HL-60 (cell line): ENCODE measurements around the gene TFR2.

Source experiments
- DNase-seq, 2 experiments: peaks; one replicate each; pipeline ENCODE4 v3.0.0-alpha.2; 2010 to 2020; ENCODE audit warnings: low read depth in 1 of 2, low spot score in 1 of 2
- H3K27ac ChIP-seq: fragments of 250-450 bp; sonication (Bioruptor Pico); replicated peaks from 2 replicates; pipeline ENCODE4 v1.5.1; 2020; ENCODE audit warnings: mild to moderate bottlenecking, moderate library complexity
- H3K27me3 ChIP-seq: fragments of 250-450 bp; sonication (Bioruptor Pico); 2 replicates; pipeline ENCODE4 v1.5.1; 2021; ENCODE audit warnings: mild to moderate bottlenecking, moderate library complexity; ENCODE audit not compliant: insufficient read depth, poor library complexity, severe bottlenecking
- H3K4me3 ChIP-seq: replicated peaks from 2 replicates; pipeline ENCODE4 v1.5.1; 2011; ENCODE audit warnings: mild to moderate bottlenecking, control low read depth, low read length; ENCODE audit not compliant: insufficient read depth
- GABPA ChIP-seq: IDR thresholded peaks from 2 replicates; pipeline ENCODE4 v1.6.1; 2012; ENCODE audit warnings: low read depth
- POLR2AphosphoS5 ChIP-seq: IDR thresholded peaks from 2 replicates; pipeline ENCODE4 v1.6.1; 2012; ENCODE audit warnings: low read depth
- SPI1 ChIP-seq: IDR thresholded peaks from 2 replicates; pipeline ENCODE4 v1.6.1; 2012; ENCODE audit warnings: low read depth, mild to moderate bottlenecking, borderline replicate concordance
- TF ChIP-seq, protein P1 (sequence below): IDR thresholded peaks from one replicate; pipeline ENCODE4 v1.5.1; 2011; ENCODE audit warnings: low read length, control low read depth, inconsistent platforms; ENCODE audit not compliant: insufficient read depth
- TF ChIP-seq, protein P2 (sequence below): IDR thresholded peaks from 2 replicates; pipeline ENCODE4 v1.6.1; 2012; ENCODE audit warnings: low read depth; ENCODE audit not compliant: insufficient replicate concordance

TFR2 gene

DNA sequence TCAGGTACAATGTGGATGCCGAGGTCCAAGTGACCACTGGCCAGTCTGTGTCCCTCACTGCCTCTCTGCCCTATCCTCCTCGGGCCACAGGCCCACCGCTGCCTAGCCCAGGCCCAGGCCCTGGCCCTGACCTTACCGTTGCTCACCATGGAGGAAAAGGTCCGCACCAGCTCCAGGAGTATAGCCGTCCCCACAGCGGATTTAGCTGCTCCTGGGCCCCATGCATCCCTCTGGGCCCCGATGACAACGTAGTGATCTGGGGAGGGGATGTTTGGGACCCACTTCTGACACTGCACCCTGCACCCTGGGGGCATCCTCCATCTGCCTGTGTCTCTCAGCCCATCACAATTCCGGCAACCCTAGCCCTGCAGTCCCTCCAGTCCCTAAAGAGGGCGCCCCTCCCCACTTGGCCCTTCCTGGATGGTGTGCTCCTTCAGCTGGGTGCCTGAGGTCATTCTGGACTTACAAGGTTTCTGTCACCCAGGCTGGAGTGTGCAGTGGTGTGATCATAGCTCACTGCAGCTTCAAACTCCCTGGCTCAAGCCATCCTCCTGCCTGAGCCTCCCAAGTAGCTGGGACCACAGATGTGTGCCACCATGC lies 12.1 kb downstream of the TFR2 start:
- Histone ChIP-seq H3K27ac (no peak overlapping the region), H3K27me3 (no peaks in the 10 kb centered on the region), H3K4me3 (no peak overlapping the region)
- TF ChIP-seq, protein P1, sequence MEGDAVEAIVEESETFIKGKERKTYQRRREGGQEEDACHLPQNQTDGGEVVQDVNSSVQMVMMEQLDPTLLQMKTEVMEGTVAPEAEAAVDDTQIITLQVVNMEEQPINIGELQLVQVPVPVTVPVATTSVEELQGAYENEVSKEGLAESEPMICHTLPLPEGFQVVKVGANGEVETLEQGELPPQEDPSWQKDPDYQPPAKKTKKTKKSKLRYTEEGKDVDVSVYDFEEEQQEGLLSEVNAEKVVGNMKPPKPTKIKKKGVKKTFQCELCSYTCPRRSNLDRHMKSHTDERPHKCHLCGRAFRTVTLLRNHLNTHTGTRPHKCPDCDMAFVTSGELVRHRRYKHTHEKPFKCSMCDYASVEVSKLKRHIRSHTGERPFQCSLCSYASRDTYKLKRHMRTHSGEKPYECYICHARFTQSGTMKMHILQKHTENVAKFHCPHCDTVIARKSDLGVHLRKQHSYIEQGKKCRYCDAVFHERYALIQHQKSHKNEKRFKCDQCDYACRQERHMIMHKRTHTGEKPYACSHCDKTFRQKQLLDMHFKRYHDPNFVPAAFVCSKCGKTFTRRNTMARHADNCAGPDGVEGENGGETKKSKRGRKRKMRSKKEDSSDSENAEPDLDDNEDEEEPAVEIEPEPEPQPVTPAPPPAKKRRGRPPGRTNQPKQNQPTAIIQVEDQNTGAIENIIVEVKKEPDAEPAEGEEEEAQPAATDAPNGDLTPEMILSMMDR = no peak
- TF ChIP-seq, protein P2, sequence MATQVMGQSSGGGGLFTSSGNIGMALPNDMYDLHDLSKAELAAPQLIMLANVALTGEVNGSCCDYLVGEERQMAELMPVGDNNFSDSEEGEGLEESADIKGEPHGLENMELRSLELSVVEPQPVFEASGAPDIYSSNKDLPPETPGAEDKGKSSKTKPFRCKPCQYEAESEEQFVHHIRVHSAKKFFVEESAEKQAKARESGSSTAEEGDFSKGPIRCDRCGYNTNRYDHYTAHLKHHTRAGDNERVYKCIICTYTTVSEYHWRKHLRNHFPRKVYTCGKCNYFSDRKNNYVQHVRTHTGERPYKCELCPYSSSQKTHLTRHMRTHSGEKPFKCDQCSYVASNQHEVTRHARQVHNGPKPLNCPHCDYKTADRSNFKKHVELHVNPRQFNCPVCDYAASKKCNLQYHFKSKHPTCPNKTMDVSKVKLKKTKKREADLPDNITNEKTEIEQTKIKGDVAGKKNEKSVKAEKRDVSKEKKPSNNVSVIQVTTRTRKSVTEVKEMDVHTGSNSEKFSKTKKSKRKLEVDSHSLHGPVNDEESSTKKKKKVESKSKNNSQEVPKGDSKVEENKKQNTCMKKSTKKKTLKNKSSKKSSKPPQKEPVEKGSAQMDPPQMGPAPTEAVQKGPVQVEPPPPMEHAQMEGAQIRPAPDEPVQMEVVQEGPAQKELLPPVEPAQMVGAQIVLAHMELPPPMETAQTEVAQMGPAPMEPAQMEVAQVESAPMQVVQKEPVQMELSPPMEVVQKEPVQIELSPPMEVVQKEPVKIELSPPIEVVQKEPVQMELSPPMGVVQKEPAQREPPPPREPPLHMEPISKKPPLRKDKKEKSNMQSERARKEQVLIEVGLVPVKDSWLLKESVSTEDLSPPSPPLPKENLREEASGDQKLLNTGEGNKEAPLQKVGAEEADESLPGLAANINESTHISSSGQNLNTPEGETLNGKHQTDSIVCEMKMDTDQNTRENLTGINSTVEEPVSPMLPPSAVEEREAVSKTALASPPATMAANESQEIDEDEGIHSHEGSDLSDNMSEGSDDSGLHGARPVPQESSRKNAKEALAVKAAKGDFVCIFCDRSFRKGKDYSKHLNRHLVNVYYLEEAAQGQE = no peak
- TF ChIP-seq GABPA (no peak), SPI1 (no peak), POLR2AphosphoS5 (no peak)
- peak in 1 of 2 experiments; percentile 44 for DNase-seq

DNA sequence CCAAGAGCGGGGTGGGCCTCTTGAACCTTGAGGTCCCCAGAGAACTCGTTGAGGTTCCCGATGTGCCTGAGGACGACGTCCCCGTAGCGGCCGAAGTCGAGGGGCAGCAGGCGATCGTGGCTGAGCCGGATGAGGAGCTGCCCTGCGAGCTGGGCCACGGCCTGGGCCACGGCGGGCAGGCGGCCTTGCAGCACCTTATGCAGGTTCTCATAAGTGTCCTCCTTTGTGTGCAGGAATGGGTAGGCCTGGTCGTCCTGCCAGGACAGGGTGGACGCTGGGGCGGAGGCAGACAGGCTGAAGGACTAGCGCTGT lies 14.2 kb downstream of the TFR2 start:
- TF ChIP-seq, protein P2 = no peak
- TF ChIP-seq SPI1 = no peak
- no peak for TF ChIP-seq GABPA
- TF ChIP-seq, protein P1 = no peak
- TF ChIP-seq POLR2AphosphoS5 = no peak
- DNase-seq = no peak
- H3K27me3 ChIP-seq = no peaks in the 10 kb centered on the region
- peak overlapping the region; percentile 29 for H3K4me3 ChIP-seq
- H3K27ac ChIP-seq = no peak overlapping the region

DNA sequence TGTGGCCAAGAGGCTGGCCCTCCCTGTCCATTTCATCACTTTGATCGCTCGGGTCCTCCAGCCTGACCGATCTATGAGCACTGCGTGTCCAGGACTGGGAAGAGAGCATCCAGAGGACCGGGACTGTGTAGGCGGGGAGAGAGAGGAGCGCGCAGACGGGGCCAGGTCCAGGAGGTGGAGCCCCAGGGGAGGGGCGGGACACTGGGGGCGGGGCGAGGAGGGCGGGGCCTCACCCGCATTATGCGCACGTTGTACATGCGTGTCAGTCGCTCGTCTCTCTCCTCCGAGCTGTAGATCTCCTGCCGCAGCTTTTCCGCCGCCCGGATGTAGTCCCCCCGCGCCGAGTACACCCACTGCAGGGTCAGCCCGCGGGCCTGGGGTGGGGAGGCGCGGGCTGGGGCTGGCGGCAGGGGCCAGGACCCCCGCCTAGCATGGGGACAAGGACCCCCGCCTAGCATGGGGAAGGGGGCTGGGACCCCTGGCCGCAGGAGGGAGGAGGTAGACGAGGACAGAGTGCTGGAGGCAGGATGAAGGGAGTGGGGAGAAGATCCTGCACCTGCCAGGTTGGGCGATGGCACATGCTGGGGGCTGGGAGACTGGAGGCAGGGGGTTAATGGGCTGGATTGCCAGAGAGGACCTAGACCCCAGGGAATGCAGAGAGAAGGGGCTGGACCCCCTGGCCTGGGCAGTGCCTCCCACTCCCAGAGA lies 14.7 kb downstream of the TFR2 start:
- TF ChIP-seq, protein P2 = no peak
- Histone ChIP-seq H3K4me3 (peak overlapping the region; percentile 29), H3K27ac (no peak overlapping the region), H3K27me3 (no peaks in the 10 kb centered on the region)
- peak; percentile 74 to 76 for DNase-seq
